HG03469 (cell line): ENCODE results near the gene MRPL14.

ENCODE experiments used
- ATAC-seq: cut with Tn5 transposase; IDR thresholded peaks from one replicate; pipeline ENCODE4 v1.9.1; 2021; ENCODE audit warnings: mild to moderate bottlenecking, moderate library complexity, moderate number of reproducible peaks; ENCODE audit not compliant: unreplicated experiment

The MRPL14 gene

GRCh38 chr6:44067173-44068139 is 59.8 kb downstream of the MRPL14 start:
- ATAC-seq: no peak

DNA sequence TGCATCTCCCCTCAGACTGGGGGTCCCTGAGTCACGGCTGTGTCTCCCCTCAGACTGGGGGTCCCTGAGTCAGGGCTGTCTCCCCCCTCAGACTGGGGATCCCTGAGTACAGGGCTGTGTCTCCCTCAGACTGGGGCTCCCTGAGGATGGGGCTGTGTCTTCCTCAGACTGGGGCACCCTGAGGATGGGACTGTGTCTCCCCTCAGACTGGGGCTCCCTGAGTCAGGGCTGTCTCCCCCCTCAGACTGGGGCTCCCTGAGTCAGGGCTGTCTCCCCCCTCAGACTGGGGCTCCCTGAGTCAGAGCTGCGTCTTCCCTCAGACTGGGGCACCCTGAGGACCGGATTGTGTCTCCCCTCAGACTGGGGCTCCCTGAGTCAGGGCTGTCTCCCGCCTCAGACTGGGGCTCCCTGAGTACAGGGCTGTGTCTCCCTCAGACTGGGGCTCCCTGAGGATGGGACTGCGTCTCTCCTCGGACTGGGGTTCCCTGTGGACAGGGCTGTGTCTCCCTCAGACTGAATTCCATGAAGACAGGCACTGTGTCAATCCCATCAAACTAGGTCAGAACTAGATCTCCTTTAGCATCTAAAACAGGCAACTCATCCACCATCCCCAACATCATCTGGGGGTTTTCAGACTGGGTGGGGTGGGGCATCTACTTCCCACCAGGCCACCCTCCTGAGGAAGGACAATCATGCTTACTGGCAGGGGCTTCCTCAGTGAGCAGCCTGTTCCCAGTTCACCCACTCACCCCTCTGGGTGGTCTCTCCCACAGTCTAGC is 60.7 kb downstream of the MRPL14 start:
- ATAC-seq: no peak

DNA sequence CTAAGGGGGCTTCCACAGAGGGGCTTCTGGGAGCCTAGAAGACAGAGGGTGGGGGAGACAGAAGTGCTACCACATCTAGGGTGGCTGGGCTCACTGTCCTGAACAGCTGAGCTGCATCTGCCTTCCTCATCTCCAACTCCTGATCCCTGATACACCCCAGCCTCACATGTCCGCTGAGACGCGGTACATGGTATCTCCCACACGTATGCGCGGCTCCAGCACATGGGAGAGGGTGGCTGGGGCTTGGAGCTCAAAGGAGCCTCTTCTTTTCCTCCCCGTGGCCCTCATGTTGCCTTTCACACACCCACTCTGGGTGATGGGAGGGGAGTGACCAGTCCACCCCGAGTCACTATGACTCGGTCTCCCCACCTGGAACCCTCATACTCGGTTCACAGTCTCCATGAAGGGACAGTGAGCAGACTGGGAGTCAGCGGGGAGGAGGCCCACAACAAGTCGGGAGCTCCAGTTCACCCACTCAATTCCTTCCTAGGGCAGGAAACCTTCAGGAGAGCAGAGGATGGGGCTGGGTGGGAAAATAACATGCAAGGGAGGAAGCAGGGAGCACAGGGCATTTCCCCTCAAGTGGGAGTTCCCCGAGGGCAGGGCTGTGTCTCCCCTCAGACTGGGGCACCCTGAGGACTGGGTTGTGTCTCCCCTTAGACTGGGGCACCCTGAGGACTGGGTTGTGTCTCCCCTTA is 61.7 kb downstream of the MRPL14 start:
- ATAC-seq: no peak

DNA sequence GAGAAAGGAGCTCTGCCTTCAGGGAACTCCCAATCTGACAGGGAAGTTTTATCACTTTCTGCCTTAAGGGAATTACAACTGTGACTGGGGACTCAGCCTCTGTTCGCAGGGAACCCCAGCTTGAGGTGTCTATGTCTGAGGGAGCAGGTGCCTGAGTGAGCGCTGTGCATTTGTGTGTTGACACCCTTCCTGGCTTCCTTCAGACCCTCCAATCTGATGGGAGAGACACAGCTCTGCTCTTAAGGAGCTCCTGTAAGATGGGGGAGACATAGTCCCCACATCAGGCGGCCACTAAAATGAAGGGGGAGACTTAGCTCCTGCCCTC is 62.3 kb downstream of the MRPL14 start:
- ATAC-seq: no peak

- ATAC-seq: no peak
Observed at GRCh38 chr6:44064089-44064947, 62.9 kb downstream of the MRPL14 start.

- no peak for ATAC-seq
Observed at GRCh38 chr6:44063561-44064059, 63.6 kb downstream of the MRPL14 start.
